LNCaP clone FGC (cell line): ENCODE data around the gene SLC39A11.

Source experiments
- DNase-seq: peaks from one replicate; pipeline ENCODE4 v3.0.0-alpha.2; 2011; ENCODE audit warnings: low read depth
- H3K4me3 ChIP-seq: 2 replicates; pipeline ENCODE4 v1.5.1; 2011; ENCODE audit warnings: mild to moderate bottlenecking, low read depth, low read length, control low read depth
- CTCF ChIP-seq: IDR thresholded peaks from 2 replicates; pipeline ENCODE4 v1.5.1; 2012; ENCODE audit warnings: mild to moderate bottlenecking; ENCODE audit not compliant: control insufficient read depth, insufficient read depth; ENCODE audit errors: extremely low read depth

The SLC39A11 gene

DNA sequence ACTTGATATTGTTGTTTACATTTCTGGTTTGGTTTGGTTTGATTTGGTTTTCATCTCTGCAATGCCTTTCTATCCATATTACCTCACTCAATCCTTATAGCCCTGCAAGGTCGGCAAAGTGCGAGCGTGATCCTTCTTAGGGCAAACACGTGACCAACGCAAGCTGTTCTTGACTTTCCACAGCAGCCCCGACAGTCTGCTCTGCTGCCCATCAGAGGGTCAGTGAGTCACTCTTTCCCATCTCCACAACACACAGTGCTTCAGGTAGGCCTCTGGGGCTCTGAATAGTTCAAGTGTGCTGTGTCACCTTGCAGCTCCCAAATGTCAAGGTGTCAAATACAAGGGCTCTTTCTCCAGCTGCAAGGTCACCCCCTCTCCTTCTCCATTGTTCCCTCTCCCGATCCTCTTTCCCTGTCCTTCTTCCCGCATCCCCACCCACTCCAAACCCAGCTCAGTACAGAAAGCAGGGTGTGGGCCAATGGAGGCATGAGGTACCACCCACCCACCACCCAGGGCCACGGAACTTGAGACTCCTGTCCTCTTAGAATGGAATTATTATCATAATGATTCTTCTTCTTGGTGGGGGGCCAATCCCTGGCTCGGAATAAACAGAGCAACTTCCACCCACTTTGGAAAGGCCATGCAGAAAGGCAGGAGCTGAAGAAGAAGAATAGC is 139.7 kb downstream of the SLC39A11 start:
- no peak for TF ChIP-seq CTCF
- no peak for DNase-seq
- no peak overlapping the region for H3K4me3 ChIP-seq

DNA sequence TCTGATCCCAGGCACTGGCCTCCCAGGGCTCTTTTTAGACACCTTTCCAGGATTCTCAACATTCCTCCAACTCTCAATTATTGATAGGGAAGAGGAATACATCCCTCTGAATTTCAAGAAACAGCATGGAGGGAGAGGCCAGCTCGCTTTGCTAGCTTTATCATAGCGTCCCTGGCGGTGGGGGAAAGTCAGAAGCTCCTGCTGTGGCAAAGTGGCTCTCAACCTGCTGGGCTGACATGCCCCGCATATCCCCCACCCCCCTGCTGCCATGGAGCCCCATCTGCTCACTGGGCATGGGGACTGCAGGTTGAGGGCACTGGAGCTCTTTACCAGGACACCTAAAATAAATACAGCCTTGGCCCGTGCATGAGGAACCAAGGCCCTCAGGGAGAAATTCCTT is 140.3 kb downstream of the SLC39A11 start:
- DNase-seq: no peak
- no peak overlapping the region for H3K4me3 ChIP-seq
- TF ChIP-seq CTCF: no peak

DNA sequence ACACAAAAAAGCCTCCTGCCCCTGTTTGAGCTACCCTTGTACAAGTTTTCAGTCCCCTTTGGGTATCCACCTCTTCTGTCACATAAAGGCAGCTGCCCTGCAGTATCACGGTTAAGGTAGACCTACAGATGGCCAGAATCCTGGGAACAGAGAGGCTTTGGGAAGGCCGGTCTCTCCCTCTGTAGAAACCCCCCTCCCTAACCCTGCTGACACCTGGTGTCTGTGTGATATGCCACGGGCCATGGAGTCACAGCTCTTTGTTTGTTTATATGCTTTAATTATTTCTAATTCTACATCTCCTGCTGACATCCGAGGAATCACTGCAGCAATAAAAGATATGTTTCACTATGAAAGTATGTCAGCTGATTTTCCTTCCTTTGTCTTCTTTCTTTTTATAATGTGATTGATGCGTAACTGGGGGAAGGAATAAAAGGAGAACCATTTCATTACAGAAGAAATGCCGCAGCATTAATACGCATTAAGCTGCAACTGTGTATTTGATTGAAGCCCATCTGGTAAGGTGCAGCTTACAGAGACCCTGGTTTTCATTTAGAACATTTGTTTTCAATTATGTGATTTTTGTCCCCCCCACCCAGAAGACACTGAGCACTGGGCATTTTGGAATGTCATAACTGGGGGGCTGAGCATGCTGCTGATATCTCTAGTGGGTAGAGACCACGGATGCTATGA is 142.1 kb downstream of the SLC39A11 start:
- no peak for TF ChIP-seq CTCF
- H3K4me3 ChIP-seq: no peak overlapping the region
- DNase-seq: no peak

DNA sequence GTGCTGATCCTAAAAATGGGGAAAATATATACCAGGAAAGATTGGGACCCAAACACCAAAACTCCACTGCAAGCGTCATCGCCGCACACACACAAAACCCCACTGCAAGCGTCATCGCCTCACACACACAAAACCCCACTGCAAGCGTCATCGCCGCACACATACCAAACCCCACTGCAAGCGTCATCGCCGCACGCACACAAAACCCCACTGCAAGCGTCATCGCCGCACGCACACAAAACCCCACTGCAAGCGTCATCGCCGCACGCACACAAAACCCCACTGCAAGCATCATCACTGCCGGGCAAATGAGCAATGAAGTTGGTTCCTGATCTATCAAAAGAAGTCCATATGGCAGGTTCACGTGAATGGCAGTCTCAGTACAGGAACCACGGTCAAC is 144.4 kb downstream of the SLC39A11 start:
- DNase-seq: no peak
- TF ChIP-seq CTCF: no peak
- no peak overlapping the region for H3K4me3 ChIP-seq

GRCh38 chr17:72947475-72947874 is 145.0 kb downstream of the SLC39A11 start:
- no peak for TF ChIP-seq CTCF
- H3K4me3 ChIP-seq: no peak overlapping the region
- DNase-seq: no peak

DNA sequence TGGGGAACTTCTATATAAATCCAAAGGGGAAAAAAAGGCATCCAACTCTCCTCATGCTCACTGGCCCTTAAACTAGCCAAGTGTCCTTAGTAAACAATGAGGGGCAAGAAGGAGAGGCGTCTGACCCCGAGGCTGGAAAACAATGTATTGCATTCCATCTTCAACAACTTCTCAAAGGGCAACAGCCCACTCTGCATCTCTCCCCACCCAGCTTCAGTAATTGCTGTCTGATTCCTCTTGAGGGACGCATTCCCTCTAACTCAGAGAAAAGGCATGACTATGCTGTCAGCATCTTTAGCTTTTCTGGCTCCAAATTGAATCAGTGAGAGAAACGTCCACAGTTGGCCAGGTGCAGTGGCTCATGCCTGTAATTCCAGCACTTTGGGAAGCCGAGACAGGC is 145.8 kb downstream of the SLC39A11 start:
- no peak for DNase-seq
- TF ChIP-seq CTCF: no peak
- no peak overlapping the region for H3K4me3 ChIP-seq

DNA sequence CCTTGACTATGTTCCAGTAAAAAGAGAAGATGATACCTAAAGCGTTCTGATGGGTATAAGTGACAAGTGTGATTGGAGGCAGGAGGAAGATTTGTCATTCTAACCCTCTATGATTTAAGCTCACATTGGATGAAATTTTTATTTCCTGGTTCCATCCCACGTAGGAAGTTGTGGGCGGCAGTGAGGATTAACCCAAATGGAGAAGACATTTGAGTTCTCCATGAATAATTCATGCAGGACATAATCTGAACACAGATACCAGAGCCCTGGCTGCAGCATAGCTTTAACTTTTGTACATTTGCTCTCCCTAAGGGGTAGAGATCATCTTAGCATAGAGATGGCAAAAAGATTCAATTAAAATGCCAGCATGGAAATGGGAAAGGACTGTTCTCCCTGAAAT is 146.3 kb downstream of the SLC39A11 start:
- no peak overlapping the region for H3K4me3 ChIP-seq
- DNase-seq: no peak
- TF ChIP-seq CTCF: no peak
